ENCODE results near the gene ACAP2. TPM values are rescaled to one million over a fixed set of nuclear protein-coding genes. Genes with fewer than 3 reads are reported as not detected.

ACAP2 gene
- polyA plus RNA-seq, 1 donor from 2014 or later: 88.7 TPM

GRCh38 chr3:195256639-195257453 lies 186.0 kb downstream of the ACAP2 start:
- H3K27ac ChIP-seq (ENCODE audit: low read length): no peak overlapping the region
- no peak overlapping the region for H3K4me3 ChIP-seq (ENCODE audit: low read length)
- no peak overlapping the region for H3K9ac ChIP-seq (ENCODE audit: low read length)
- no peaks in the 10 kb centered on the region for H3K9me2 ChIP-seq (ENCODE audit: insufficient read depth, low read length)
- no peaks in the 10 kb centered on the region for H3K36me3 ChIP-seq (ENCODE audit: insufficient read depth, low read length)
- H3K4me2 ChIP-seq (ENCODE audit: low read length): no peak overlapping the region
- H4K20me1 ChIP-seq (ENCODE audit: insufficient read depth): no peaks in the 10 kb centered on the region
- no peaks in the 10 kb centered on the region for H3K9me3 ChIP-seq (ENCODE audit: low read length)
- H3K27me3 ChIP-seq (ENCODE audit: insufficient read depth, low read depth, low read length): no peaks in the 10 kb centered on the region
- TF ChIP-seq CTCF (IDR thresholded peaks at IDR 0.05; ENCODE audit: poor library complexity, severe bottlenecking) (no peak), TAF1 (IDR thresholded peaks at IDR 0.05; ENCODE audit: low read depth) (no peak), MXI1 (conservative IDR thresholded peaks at IDR 0.05; ENCODE audit: poor library complexity, severe bottlenecking) (no peak), POLR2AphosphoS5 (IDR thresholded peaks at IDR 0.05) (no peak), SMC3 (conservative IDR thresholded peaks at IDR 0.05; ENCODE audit: poor library complexity) (no peak)
- no peaks in the 10 kb centered on the region for H3F3A ChIP-seq (ENCODE audit: insufficient read depth, low read length, poor library complexity, severe bottlenecking)
- peaks cover 9% of the 10 kb centered on the region for H3K79me2 ChIP-seq (replicated peaks; ENCODE audit: insufficient read depth, low read length)
- H2AFZ ChIP-seq (ENCODE audit: low read depth, low read length): no peak overlapping the region

- no peak overlapping the region for H3K4me3 ChIP-seq (ENCODE audit: low read length)
- no peaks in the 10 kb centered on the region for H3K9me2 ChIP-seq (ENCODE audit: insufficient read depth, low read length)
- TF ChIP-seq EZH2 (IDR thresholded peaks at IDR 0.05; ENCODE audit: borderline replicate concordance, insufficient read depth, low read length, poor library complexity, severe bottlenecking) (no peak), EP300 (conservative IDR thresholded peaks at IDR 0.05; ENCODE audit: poor library complexity, severe bottlenecking) (no peak), REST (IDR thresholded peaks at IDR 0.05; ENCODE audit: borderline replicate concordance) (no peak), RAD21 (conservative IDR thresholded peaks at IDR 0.05) (no peak), TAF1 (IDR thresholded peaks at IDR 0.05; ENCODE audit: low read depth) (no peak), SMC3 (conservative IDR thresholded peaks at IDR 0.05; ENCODE audit: poor library complexity) (no peak), POLR2AphosphoS5 (IDR thresholded peaks at IDR 0.05) (no peak), CTCF (IDR thresholded peaks at IDR 0.05; ENCODE audit: poor library complexity, severe bottlenecking) (no peak), MXI1 (conservative IDR thresholded peaks at IDR 0.05; ENCODE audit: poor library complexity, severe bottlenecking) (no peak)
- H4K20me1 ChIP-seq (ENCODE audit: insufficient read depth): no peaks in the 10 kb centered on the region
- peaks cover 11% of the 10 kb centered on the region for H3K79me2 ChIP-seq (replicated peaks; ENCODE audit: insufficient read depth, low read length)
- H3F3A ChIP-seq (ENCODE audit: insufficient read depth, low read length, poor library complexity, severe bottlenecking): no peaks in the 10 kb centered on the region
- no peaks in the 10 kb centered on the region for H3K36me3 ChIP-seq (ENCODE audit: insufficient read depth, low read length)
- H3K9ac ChIP-seq (ENCODE audit: low read length): no peak overlapping the region
- no peak overlapping the region for H3K27ac ChIP-seq (ENCODE audit: low read length)
- no peak overlapping the region for H3K4me2 ChIP-seq (ENCODE audit: low read length)
- no peaks in the 10 kb centered on the region for H3K27me3 ChIP-seq (ENCODE audit: insufficient read depth, low read depth, low read length)
- H2AFZ ChIP-seq (ENCODE audit: low read depth, low read length): no peak overlapping the region
- H3K9me3 ChIP-seq (ENCODE audit: low read length): no peaks in the 10 kb centered on the region
These were observed 187.0 kb downstream of the ACAP2 start for GRCh38 chr3:195255571-195256501.
